Stomach (tissue), 4 donors: Measurements from ENCODE around the gene ENPP6.

Experiments
- EP300 ChIP-seq: sonication (generic); formaldehyde crosslinking; IDR thresholded peaks from one replicate; pipeline ENCODE4 v1.6.1; 2017; ENCODE audit warnings: antibody characterized with exemption
- POLR2AphosphoS5 ChIP-seq, 3 donors: sonication (generic); formaldehyde crosslinking; IDR thresholded peaks; one replicate each; pipeline ENCODE4 v1.6.1; 2016; ENCODE audit warnings: antibody characterized with exemption in 3 of 3
- TF ChIP-seq, protein P1 (sequence below), 7 experiments: fragments of 450-650 bp in 4 of 7; fragments of 200-600 bp in 3 of 7; sonication (generic) in 3 of 7; IDR thresholded peaks; one replicate each; pipeline ENCODE4 v1.5.1; 2016 to 2019; ENCODE audit warnings: antibody characterized with exemption in 7 of 7, control low read depth in 2 of 7, mild to moderate bottlenecking in 1 of 7

DNA sequence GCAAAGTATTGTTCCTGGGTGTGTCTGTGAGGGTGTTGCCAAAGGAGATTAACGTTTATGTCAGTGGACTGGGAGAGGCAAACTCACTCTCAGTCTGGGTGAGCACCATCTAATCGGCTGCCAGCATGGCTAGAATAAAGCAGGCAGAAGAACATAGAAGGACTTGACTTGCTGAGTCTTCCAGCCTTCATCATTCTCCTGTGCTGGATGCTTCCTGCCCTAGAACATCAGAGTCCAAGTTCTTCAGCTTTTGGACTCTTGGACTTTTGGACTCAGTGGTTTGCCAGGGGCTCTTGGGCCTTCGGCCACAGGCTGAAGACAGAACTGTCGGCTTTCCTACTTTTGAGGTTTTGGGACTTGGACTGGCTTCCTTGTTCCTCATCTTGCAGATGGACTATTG lies 15.3 kb upstream of the ENPP6 start:
- TF ChIP-seq EP300, result no peak
- TF ChIP-seq, protein P1, sequence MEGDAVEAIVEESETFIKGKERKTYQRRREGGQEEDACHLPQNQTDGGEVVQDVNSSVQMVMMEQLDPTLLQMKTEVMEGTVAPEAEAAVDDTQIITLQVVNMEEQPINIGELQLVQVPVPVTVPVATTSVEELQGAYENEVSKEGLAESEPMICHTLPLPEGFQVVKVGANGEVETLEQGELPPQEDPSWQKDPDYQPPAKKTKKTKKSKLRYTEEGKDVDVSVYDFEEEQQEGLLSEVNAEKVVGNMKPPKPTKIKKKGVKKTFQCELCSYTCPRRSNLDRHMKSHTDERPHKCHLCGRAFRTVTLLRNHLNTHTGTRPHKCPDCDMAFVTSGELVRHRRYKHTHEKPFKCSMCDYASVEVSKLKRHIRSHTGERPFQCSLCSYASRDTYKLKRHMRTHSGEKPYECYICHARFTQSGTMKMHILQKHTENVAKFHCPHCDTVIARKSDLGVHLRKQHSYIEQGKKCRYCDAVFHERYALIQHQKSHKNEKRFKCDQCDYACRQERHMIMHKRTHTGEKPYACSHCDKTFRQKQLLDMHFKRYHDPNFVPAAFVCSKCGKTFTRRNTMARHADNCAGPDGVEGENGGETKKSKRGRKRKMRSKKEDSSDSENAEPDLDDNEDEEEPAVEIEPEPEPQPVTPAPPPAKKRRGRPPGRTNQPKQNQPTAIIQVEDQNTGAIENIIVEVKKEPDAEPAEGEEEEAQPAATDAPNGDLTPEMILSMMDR (IDR thresholded peaks at IDR 0.05), result no peak
- TF ChIP-seq POLR2AphosphoS5 (IDR thresholded peaks at IDR 0.05), result no peak
